HUES64 (cell line): ENCODE measurements around the gene CD244.
"Not testable (repeated sequence)": the region's sequence is repeated elsewhere in the genome, so short reads cannot be mapped to it uniquely, and the experiment has no call there.

Experiments
- H3K27ac ChIP-seq: 2 replicates; pipeline ENCODE4 v1.7.0; 2013; ENCODE audit warnings: low read depth, low read length, inconsistent platforms
- H3K27me3 ChIP-seq: 2 replicates; pipeline ENCODE4 v1.6.1; 2013; ENCODE audit warnings: mild to moderate bottlenecking, low read length; ENCODE audit not compliant: insufficient read depth
- H3K36me3 ChIP-seq: 2 replicates; pipeline ENCODE4 v1.6.1; 2013; ENCODE audit warnings: mild to moderate bottlenecking, low read length; ENCODE audit not compliant: insufficient read depth
- H3K4me1 ChIP-seq: 2 replicates; pipeline ENCODE4 v1.6.1; 2013; ENCODE audit warnings: mild to moderate bottlenecking, low read length, moderate library complexity; ENCODE audit not compliant: insufficient read depth
- H3K4me3 ChIP-seq: 2 replicates; pipeline ENCODE4 v1.5.1; 2013; ENCODE audit warnings: mild to moderate bottlenecking, low read length, moderate library complexity
- H3K9ac ChIP-seq: 2 replicates; pipeline ENCODE4 v1.6.1; 2013; ENCODE audit warnings: mild to moderate bottlenecking, low read depth, low read length
- H3K9me3 ChIP-seq: 2 replicates; pipeline ENCODE4 v1.6.1; 2013; ENCODE audit warnings: low read depth, low read length; ENCODE audit not compliant: insufficient read depth
- WGBS: fragments of 150-250, 120-280 bp; methylation state at CpG from one replicate; pipeline ENCODE4 v1.1.7; 2013; ENCODE audit warnings: missing lambda C conversion rate; 5-methylcytosine and 5-hydroxymethylcytosine counted together

CD244 gene

GRCh38 chr1:160797271-160797709 lies 65.4 kb downstream of the CD244 start:
- Histone ChIP-seq H3K36me3 (no peaks in the 10 kb centered on the region), H3K4me3 (no peak overlapping the region), H3K4me1 (no peaks in the 10 kb centered on the region), H3K9me3 (no peaks in the 10 kb centered on the region), H3K27me3 (no peaks in the 10 kb centered on the region), H3K27ac (no peak overlapping the region), H3K9ac (no peak overlapping the region)
- WGBS = 59% methylated on average over 3 of the region's 3 CpGs

GRCh38 chr1:160795951-160796383 lies 66.7 kb downstream of the CD244 start, which contains the start of gene LY9:
LY9 (plus strand) TSS chr1:160796174; CDS start chr1:160796188, 14 bp downstream.
- 89% methylated on average over 3 of the region's 4 CpGs for WGBS
- Histone ChIP-seq H3K4me3 (no peak within 1 kb of the TSS), H3K9ac (no peak within 1 kb of the TSS), H3K27ac (no peak within 1 kb of the TSS), H3K27me3 (no peaks in the 10 kb centered on the region), H3K9me3 (no peaks in the 10 kb centered on the region), H3K36me3 (no peaks in the 10 kb centered on the region), H3K4me1 (no peaks in the 10 kb centered on the region)

GRCh38 chr1:160794376-160794775 lies 68.3 kb downstream of the CD244 start:
- no peaks in the 10 kb centered on the region for H3K27me3 ChIP-seq

GRCh38 chr1:160789702-160790611 lies 72.7 kb downstream of the CD244 start:
- Histone ChIP-seq H3K4me1 (no peaks in the 10 kb centered on the region), H3K9me3 (no peaks in the 10 kb centered on the region), H3K27ac (no peak overlapping the region), H3K27me3 (no peaks in the 10 kb centered on the region), H3K36me3 (no peaks in the 10 kb centered on the region), H3K9ac (no peak overlapping the region), H3K4me3 (no peak overlapping the region)
- WGBS = 94% methylated on average over 13 of the region's 13 CpGs

More at GRCh38 chr1:160794376-160794775, 68.3 kb downstream of the CD244 start:
- Histone ChIP-seq H3K4me1 (no peaks in the 10 kb centered on the region), H3K36me3 (no peaks in the 10 kb centered on the region), H3K27ac (no peak overlapping the region), H3K9me3 (no peaks in the 10 kb centered on the region), H3K4me3 (no peak overlapping the region), H3K9ac (no peak overlapping the region)
- 63% methylated on average over 3 of the region's 3 CpGs for WGBS

- Histone ChIP-seq H3K36me3 (no peaks in the 10 kb centered on the region), H3K9me3 (no peaks in the 10 kb centered on the region), H3K4me3 (no peak overlapping the region), H3K4me1 (no peaks in the 10 kb centered on the region), H3K27me3 (no peaks in the 10 kb centered on the region), H3K9ac (no peak overlapping the region), H3K27ac (no peak overlapping the region)
- WGBS = 90% methylated on average over 10 of the region's 11 CpGs
Measured at GRCh38 chr1:160789051-160789701, 73.5 kb downstream of the CD244 start.

GRCh38 chr1:160782988-160783765 lies 79.5 kb downstream of the CD244 start:
- not testable (repeated sequence) for H3K36me3 ChIP-seq, H3K9ac ChIP-seq, H3K9me3 ChIP-seq, H3K4me1 ChIP-seq, H3K4me3 ChIP-seq, H3K27ac ChIP-seq, H3K27me3 ChIP-seq
- WGBS = 88% methylated on average over 23 of the region's 25 CpGs

GRCh38 chr1:160781914-160782689 lies 80.6 kb downstream of the CD244 start:
- WGBS = 95% methylated on average over 9 of the region's 9 CpGs
- no peaks in the 10 kb centered on the region for H3K9me3 ChIP-seq
- no peaks in the 10 kb centered on the region for H3K27me3 ChIP-seq
- H3K36me3 ChIP-seq = no peaks in the 10 kb centered on the region
- no peak overlapping the region for H3K4me3 ChIP-seq
- H3K4me1 ChIP-seq = no peaks in the 10 kb centered on the region
- no peak overlapping the region for H3K9ac ChIP-seq
- H3K27ac ChIP-seq = no peak overlapping the region

- Histone ChIP-seq H3K9me3 (no peaks in the 10 kb centered on the region), H3K4me3 (no peak overlapping the region), H3K27me3 (no peaks in the 10 kb centered on the region), H3K9ac (no peak overlapping the region), H3K27ac (no peak overlapping the region), H3K4me1 (no peaks in the 10 kb centered on the region), H3K36me3 (no peaks in the 10 kb centered on the region)
- WGBS = 91% methylated on average over 8 of the region's 8 CpGs
Measured at GRCh38 chr1:160781186-160781766, 81.4 kb downstream of the CD244 start.

GRCh38 chr1:160780398-160780755 lies 82.3 kb downstream of the CD244 start:
- Histone ChIP-seq H3K4me3 (no peak overlapping the region), H3K9me3 (no peaks in the 10 kb centered on the region), H3K27ac (no peak overlapping the region), H3K27me3 (no peaks in the 10 kb centered on the region), H3K4me1 (no peaks in the 10 kb centered on the region), H3K9ac (no peak overlapping the region), H3K36me3 (no peaks in the 10 kb centered on the region)
- 93% methylated on average over 2 of the region's 2 CpGs for WGBS
